C4-2B (cell line): Measurements from ENCODE around the gene OTOA.

Source experiments
- ZFX ChIP-seq: fragments of 450-650 bp; IDR thresholded peaks from 2 replicates; pipeline ENCODE4 v1.6.1; 2017
- TF ChIP-seq, protein P1 (sequence below): fragments of 450-650 bp; conservative IDR thresholded peaks from 2 replicates; pipeline ENCODE4 v1.5.1; 2017; ENCODE audit warnings: mild to moderate bottlenecking

DNA sequence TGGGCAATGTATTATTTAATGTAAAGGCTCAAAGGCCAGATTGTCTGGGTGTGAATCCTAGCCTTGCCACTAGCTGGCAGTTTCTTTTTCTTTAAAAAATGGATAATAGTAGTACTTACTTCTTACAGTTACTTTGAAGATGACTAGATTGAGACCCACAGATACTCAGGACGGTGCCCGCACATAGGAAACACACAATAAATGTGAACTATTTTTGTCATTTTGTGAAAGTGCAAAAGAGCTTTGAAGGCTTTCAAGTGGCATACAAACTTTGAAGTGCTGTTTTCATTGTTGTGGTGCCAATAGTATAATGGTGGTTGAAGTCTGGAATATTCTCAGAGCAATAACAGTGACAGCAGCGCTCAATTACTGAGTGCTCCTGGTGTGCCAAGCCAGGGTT, 63.6 kb downstream of the OTOA start:
- TF ChIP-seq, protein P1, sequence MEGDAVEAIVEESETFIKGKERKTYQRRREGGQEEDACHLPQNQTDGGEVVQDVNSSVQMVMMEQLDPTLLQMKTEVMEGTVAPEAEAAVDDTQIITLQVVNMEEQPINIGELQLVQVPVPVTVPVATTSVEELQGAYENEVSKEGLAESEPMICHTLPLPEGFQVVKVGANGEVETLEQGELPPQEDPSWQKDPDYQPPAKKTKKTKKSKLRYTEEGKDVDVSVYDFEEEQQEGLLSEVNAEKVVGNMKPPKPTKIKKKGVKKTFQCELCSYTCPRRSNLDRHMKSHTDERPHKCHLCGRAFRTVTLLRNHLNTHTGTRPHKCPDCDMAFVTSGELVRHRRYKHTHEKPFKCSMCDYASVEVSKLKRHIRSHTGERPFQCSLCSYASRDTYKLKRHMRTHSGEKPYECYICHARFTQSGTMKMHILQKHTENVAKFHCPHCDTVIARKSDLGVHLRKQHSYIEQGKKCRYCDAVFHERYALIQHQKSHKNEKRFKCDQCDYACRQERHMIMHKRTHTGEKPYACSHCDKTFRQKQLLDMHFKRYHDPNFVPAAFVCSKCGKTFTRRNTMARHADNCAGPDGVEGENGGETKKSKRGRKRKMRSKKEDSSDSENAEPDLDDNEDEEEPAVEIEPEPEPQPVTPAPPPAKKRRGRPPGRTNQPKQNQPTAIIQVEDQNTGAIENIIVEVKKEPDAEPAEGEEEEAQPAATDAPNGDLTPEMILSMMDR: no peak
- no peak for TF ChIP-seq ZFX
